Measurements from ENCODE around the gene ROBO3. TPM values are rescaled to one million over a fixed set of nuclear protein-coding genes. Genes with fewer than 3 reads are reported as not detected.
A peak's percentile ranks its signal among the peaks of the same experiment; 100 is the strongest.

Gene ROBO3
- total and polyA plus RNA-seq, 2 of the 8 experiments (the other 6 are each of a cell fraction or from before 2014, with no cell fraction given) = 12.1 to 24.6 TPM

DNA sequence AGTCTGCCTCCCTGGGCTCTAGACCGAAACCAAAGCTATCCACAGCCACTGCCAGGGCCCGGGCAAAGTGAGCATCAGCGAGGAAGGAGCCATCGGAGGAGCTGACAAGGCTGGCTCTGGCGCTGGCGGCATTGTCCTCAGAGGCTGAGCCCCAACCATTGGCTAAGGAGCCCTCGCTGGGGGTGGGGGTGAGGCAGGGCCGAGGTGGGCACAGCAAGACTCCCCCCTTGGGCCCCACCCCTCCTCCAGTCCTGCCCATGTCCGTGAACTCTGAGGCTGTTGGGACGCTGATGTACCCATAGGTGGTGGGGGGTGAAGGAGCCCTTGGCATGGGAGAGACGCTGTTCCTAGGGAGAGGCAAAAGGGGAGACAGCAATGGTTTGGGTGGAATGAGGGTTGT is 21.2 kb downstream of the ROBO3 start:
- Histone ChIP-seq H3K4me2 (ENCODE audit: insufficient read depth in 1 of 2, low read depth in 2 of 2, low read length in 2 of 2) (no peak overlapping the region), H2BK12ac (ENCODE audit: low read depth, low read length) (no peak overlapping the region), H3K9me3 (ENCODE audit: insufficient read depth in 2 of 2, low read depth in 1 of 2, low read length in 1 of 2) (no peaks in the 10 kb centered on the region), H4K8ac (ENCODE audit: extremely low read depth, insufficient read depth, low read length) (peak overlapping the region; percentile 35; the same call in 1 of the 2 replicates), H2BK15ac (ENCODE audit: low read length) (no peak overlapping the region), H3K18ac (ENCODE audit: extremely low read depth, low read length) (no peak overlapping the region), H4K5ac (ENCODE audit: insufficient read length, low read depth, low read length) (no peak overlapping the region), H3K79me2 (ENCODE audit: control insufficient read depth in 1 of 2, insufficient read depth in 2 of 2, low read length in 2 of 2) (no peaks in the 10 kb centered on the region), H3K14ac (ENCODE audit: insufficient read length) (no peak overlapping the region), H4K20me1 (replicated peaks in 1 of 2; ENCODE audit: control insufficient read depth in 1 of 2, insufficient read depth in 2 of 2, low read length in 2 of 2) (no peaks in the 10 kb centered on the region), H2BK5ac (ENCODE audit: low read depth, low read length) (no peak overlapping the region), H2BK120ac (replicated peaks; ENCODE audit: low read depth, low read length) (no peak overlapping the region), H3K79me1 (ENCODE audit: low read depth, low read length) (no peaks in the 10 kb centered on the region), H3K23me2 (ENCODE audit: low read depth, low read length) (no peaks in the 10 kb centered on the region), H2AFZ (ENCODE audit: low read length) (no peak overlapping the region), H3K4me3 (ENCODE audit: extremely low read depth in 1 of 4, insufficient read depth in 2 of 4, low read depth in 3 of 4, low read length in 4 of 4) (no peak overlapping the region), H3K56ac (replicated peaks; ENCODE audit: insufficient read length, low read depth, low read length) (no peak overlapping the region), H3K36me3 (ENCODE audit: control insufficient read depth in 2 of 4, insufficient read depth in 4 of 4, low read length in 3 of 4) (no peaks in the 10 kb centered on the region), H2BK20ac (ENCODE audit: low read length) (no peak overlapping the region), H3K4me1 (replicated peaks in 1 of 4; ENCODE audit: control insufficient read depth in 3 of 4, insufficient read depth in 4 of 4, low read length in 3 of 4) (peaks cover 0 to 2% (median 0%) of the 10 kb centered on the region in 4 experiments; a peak in 2 of 7 replicates), H3K23ac (ENCODE audit: insufficient read length) (no peak overlapping the region), H3K9ac (replicated peaks in 1 of 4; ENCODE audit: extremely low read depth in 1 of 4, low read depth in 3 of 4, low read length in 3 of 4) (no peak overlapping the region), H3K4ac (replicated peaks; ENCODE audit: insufficient read length, low read depth, low read length) (no peak overlapping the region), H4K91ac (replicated peaks; ENCODE audit: insufficient read length, low read length) (no peak overlapping the region), H3K27ac (ENCODE audit: low read depth, low read length) (no peak overlapping the region), H3K27me3 (replicated peaks in 1 of 4; ENCODE audit: control insufficient read depth in 3 of 4, extremely low read depth in 1 of 4, insufficient read depth in 3 of 4, low read length in 3 of 4) (peaks cover 0 to 3% (median under 1%) of the 10 kb centered on the region in 4 experiments; a peak in 2 of 7 replicates), H2AK5ac (ENCODE audit: low read depth, low read length) (no peak overlapping the region)
- WGBS, 2 experiments (ENCODE audit: extremely low coverage in 1 of 2, insufficient coverage in 1 of 2, insufficient read length in 1 of 2, insufficient replicate concordance in 2 of 2, low coverage in 1 of 2, low lambda C conversion rate in 2 of 2, missing lambda C conversion rate in 1 of 2) = 87% methylated on average over 11 of the region's 11 CpGs; no CpG with 5 or more reads in 1 of the 2 experiments
- CTCF ChIA-PET (ENCODE audit: partially characterized antibody) = interaction anchor here (0.8 to 3.5 kb wide), 9 partner anchors 9 to 201 kb away, joined by 3 to 13 read pairs (median 5); partner anchors contain the start of gene ROBO4
- TF ChIP-seq RXRA (IDR thresholded peaks at IDR 0.05; ENCODE audit: insufficient read depth, low read depth, low read length) = no peak
- TF ChIP-seq ZNF274 (IDR thresholded peaks at IDR 0.05; ENCODE audit: borderline replicate concordance, extremely low read depth, low read length) = no peak
- no peak for TF ChIP-seq JUN (IDR thresholded peaks at IDR 0.05; ENCODE audit: low read depth, low read length)
- no peak for TF ChIP-seq KDM4A (IDR thresholded peaks at IDR 0.05; ENCODE audit: low read depth, low read length, severe bottlenecking)
- TF ChIP-seq TAF7 (optimal IDR thresholded peaks at IDR 0.05; ENCODE audit: borderline replicate concordance, low read depth, low read length) = no peak
- TF ChIP-seq CTBP2 (IDR thresholded peaks at IDR 0.05; ENCODE audit: borderline replicate concordance, insufficient read depth, insufficient read length, low read length) = no peak
- TF ChIP-seq SP2 (IDR thresholded peaks at IDR 0.05; ENCODE audit: low read length) = no peak
- TF ChIP-seq POLR2A (IDR thresholded peaks at IDR 0.05; ENCODE audit: control extremely low read depth in 1 of 2, low read depth in 2 of 2, low read length in 2 of 2) = no peak
- no peak for TF ChIP-seq BACH1 (IDR thresholded peaks at IDR 0.05; ENCODE audit: low read length)
- TF ChIP-seq, protein P1, sequence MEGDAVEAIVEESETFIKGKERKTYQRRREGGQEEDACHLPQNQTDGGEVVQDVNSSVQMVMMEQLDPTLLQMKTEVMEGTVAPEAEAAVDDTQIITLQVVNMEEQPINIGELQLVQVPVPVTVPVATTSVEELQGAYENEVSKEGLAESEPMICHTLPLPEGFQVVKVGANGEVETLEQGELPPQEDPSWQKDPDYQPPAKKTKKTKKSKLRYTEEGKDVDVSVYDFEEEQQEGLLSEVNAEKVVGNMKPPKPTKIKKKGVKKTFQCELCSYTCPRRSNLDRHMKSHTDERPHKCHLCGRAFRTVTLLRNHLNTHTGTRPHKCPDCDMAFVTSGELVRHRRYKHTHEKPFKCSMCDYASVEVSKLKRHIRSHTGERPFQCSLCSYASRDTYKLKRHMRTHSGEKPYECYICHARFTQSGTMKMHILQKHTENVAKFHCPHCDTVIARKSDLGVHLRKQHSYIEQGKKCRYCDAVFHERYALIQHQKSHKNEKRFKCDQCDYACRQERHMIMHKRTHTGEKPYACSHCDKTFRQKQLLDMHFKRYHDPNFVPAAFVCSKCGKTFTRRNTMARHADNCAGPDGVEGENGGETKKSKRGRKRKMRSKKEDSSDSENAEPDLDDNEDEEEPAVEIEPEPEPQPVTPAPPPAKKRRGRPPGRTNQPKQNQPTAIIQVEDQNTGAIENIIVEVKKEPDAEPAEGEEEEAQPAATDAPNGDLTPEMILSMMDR (IDR thresholded peaks at IDR 0.05; ENCODE audit: control extremely low read depth in 1 of 3, insufficient read depth in 1 of 3, low read depth in 1 of 3, low read length in 3 of 3) = no peak
- no peak for TF ChIP-seq CHD2 (IDR thresholded peaks at IDR 0.05; ENCODE audit: low read length)
- FAIRE-seq = no peak
- POLR2A ChIA-PET (ENCODE audit: partially characterized antibody) = interaction anchor here (0.9 to 2.0 kb wide), 4 partner anchors 9 to 14 kb away, joined by 3 to 7 read pairs (median 3); no protein-coding TSS in a partner anchor
- DNase-seq (ENCODE audit: low read depth in 1 of 2, low spot score in 2 of 2) = peak in 1 of 2 experiments; percentile 41

Measured in H1 (cell line).